Lower leg skin (tissue), 3 donors: ENCODE results near the gene LZTR1.

Experiments used
- CTCF ChIP-seq, 3 donors: fragments of 450-650 bp; IDR thresholded peaks; one replicate each; pipeline ENCODE4 v1.5.1; 2016; ENCODE audit warnings: antibody characterized with exemption in 3 of 3, mild to moderate bottlenecking in 3 of 3, moderate library complexity in 2 of 3
- POLR2A ChIP-seq, 2 donors: fragments of 450-650 bp; IDR thresholded peaks; one replicate each; pipeline ENCODE4 v1.6.1; 2016 to 2017; ENCODE audit warnings: antibody characterized with exemption in 2 of 2, mild to moderate bottlenecking in 1 of 2, moderate library complexity in 1 of 2

DNA sequence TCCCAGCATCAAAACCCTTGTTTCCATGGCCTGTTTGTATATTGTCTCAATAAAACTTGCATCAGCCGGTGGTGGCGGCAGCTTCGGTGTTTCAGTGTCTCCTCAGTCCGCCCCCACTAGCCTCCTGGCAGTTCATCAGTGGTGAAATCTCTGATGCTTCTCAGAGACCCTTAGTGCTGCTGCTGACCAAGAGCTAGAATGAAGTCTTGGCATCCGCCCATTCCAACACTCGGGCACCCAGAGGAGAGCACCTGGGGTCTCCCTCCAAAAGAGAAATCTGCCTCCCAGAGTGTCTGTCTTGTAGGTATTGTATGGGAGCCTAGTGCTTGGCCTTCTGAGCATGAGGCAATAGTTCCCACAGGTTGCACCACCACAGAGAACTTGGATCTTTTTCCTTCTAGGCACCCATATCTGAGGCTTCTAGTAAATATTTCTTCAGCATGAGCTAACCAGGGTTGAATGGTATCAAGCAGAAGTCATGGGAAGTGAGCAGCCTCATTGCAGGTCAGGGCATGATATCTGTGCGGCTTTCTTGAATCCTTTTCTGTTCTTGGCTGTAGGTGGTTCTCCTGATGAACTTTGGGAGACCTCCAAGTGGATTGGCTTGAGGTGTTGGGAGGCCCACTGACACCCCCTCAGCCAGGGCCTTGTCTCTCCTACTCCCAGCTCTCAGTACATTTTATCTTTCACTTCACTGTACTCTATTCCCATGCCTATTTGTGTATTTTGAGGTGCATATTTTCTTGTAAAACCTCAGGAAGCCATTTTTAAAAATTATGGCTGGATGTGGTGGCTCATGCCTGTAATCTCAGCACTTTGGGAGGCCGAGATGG lies 28.2 kb upstream of the LZTR1 start:
- TF ChIP-seq CTCF (IDR thresholded peaks at IDR 0.05): no peak
- TF ChIP-seq POLR2A (IDR thresholded peaks at IDR 0.05): no peak
